ENCODE data around the gene ADARB2.

GRCh38 chr10:1785835-1786234, 48.5 kb upstream of the ADARB2 start:
- no peak for TF ChIP-seq SIN3A (IDR thresholded peaks at IDR 0.05; ENCODE audit: borderline replicate concordance, insufficient read depth, low read length)
- TF ChIP-seq REST (IDR thresholded peaks at IDR 0.05; ENCODE audit: insufficient read depth in 1 of 2, low read depth in 2 of 2, low read length in 2 of 2) = no peak
- no peak for TF ChIP-seq POLR2AphosphoS5 (IDR thresholded peaks at IDR 0.05; ENCODE audit: low read depth, low read length)
- TF ChIP-seq TAF1 (IDR thresholded peaks at IDR 0.05; ENCODE audit: borderline replicate concordance, insufficient read depth, low read length) = no peak
